SK-N-SH treated with all-trans-retinoic acid at 6 μM for 48 hours (cell line): ENCODE data around the gene MYL3.

Experiments
- BACH2 ChIP-seq: fragments of 250-450 bp; sonication (Bioruptor Pico); IDR thresholded peaks from 2 replicates; pipeline ENCODE4 v1.9.0; 2021; ENCODE audit warnings: mild to moderate bottlenecking, borderline replicate concordance
- CREB5 ChIP-seq: fragments of 250-450 bp; sonication (Bioruptor Pico); IDR thresholded peaks from 2 replicates; pipeline ENCODE4 v1.5.1; 2020; ENCODE audit warnings: low read depth, mild to moderate bottlenecking, moderate library complexity
- ESRRG ChIP-seq: fragments of 250-450 bp; sonication (Bioruptor Pico); IDR thresholded peaks from 2 replicates; pipeline ENCODE4 v1.6.1; 2021; ENCODE audit warnings: mild to moderate bottlenecking
- ISL1 ChIP-seq: fragments of 250-450 bp; sonication (Bioruptor Pico); IDR thresholded peaks from 2 replicates; pipeline ENCODE4 v2.1.2; 2022; ENCODE audit warnings: mild to moderate bottlenecking, moderate library complexity
- RARB ChIP-seq: fragments of 250-450 bp; sonication (Bioruptor Pico); IDR thresholded peaks from 2 replicates; pipeline ENCODE4 v1.8.0; 2021; ENCODE audit warnings: mild to moderate bottlenecking, moderate library complexity
- SNAI2 ChIP-seq: fragments of 250-450 bp; sonication (Bioruptor Pico); IDR thresholded peaks from 2 replicates; pipeline ENCODE4 v1.5.0; 2020; ENCODE audit warnings: mild to moderate bottlenecking, moderate library complexity
- TOX ChIP-seq: fragments of 250-450 bp; sonication (Bioruptor Pico); IDR thresholded peaks from 2 replicates; pipeline ENCODE4 v1.8.0; 2021; ENCODE audit warnings: mild to moderate bottlenecking, moderate library complexity, borderline replicate concordance
- ZC3H10 ChIP-seq: fragments of 250-450 bp; sonication (Bioruptor Pico); IDR thresholded peaks from 2 replicates; pipeline ENCODE4 v1.5.1; 2021; ENCODE audit warnings: mild to moderate bottlenecking, moderate library complexity
- ZFP30 ChIP-seq: fragments of 450-650 bp; formaldehyde crosslinking; IDR thresholded peaks from 2 replicates; pipeline ENCODE4 v1.5.0; 2022; ENCODE audit warnings: mild to moderate bottlenecking, moderate library complexity
- ZNF565 ChIP-seq: fragments of 450-650 bp; formaldehyde crosslinking; conservative IDR thresholded peaks from 2 replicates; pipeline ENCODE4 v1.5.0; 2020; ENCODE audit warnings: low read depth, mild to moderate bottlenecking, moderate library complexity
- TF ChIP-seq, protein P1 (sequence below): fragments of 250-450 bp; sonication (Bioruptor Pico); IDR thresholded peaks from 2 replicates; pipeline ENCODE4 v1.5.0; 2020; ENCODE audit warnings: mild to moderate bottlenecking, moderate library complexity
- TF ChIP-seq, protein P2 (sequence below): fragments of 250-450 bp; sonication (Bioruptor Pico); IDR thresholded peaks from 2 replicates; pipeline ENCODE4 v1.5.1; 2021; ENCODE audit warnings: mild to moderate bottlenecking, moderate library complexity

DNA sequence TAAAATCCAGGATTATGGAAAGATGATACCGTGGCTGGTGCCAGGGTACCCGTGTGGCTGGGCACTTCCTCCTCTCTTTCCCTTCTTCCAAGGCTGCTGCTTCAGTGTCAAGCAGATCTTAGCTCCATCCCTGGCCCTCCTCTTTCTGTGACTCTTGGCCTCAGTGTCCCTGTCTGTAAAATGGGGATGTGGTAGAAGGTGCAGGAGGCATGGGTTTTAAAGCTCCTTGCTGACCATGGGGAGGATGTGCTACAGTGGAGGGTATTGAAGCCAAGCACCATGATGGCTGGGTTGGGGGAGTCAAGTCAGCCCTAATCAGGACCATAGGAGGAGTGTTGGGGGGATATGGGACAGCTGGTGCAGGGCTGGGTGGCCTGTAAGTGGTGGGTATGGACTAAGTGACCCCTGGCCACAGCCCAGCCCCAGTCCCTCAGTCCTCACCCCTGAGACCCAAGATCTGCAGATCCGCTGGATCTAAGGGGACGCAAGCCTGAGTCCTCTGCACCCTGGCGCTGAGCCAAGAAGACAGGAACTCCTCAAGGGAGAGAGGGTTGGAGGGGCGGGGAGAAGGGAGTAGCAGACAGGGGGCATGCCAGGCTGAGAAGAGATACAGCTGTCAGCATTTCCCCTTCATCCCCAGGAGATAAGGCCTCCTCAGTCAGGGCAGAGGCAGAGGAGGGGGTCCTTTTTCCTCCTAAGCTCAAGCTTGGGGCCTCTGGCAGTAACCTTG, 26.3 kb upstream of the MYL3 start:
- TF ChIP-seq TOX (no peak), ZC3H10 (CRISPR knock-in tag) (no peak), ZFP30 (no peak), RARB (CRISPR knock-in tag) (no peak), CREB5 (no peak), BACH2 (CRISPR knock-in tag) (no peak), ISL1 (no peak), ESRRG (CRISPR knock-in tag) (no peak), ZNF565 (CRISPR knock-in tag) (no peak), SNAI2 (CRISPR knock-in tag) (no peak)
- TF ChIP-seq, protein P1, sequence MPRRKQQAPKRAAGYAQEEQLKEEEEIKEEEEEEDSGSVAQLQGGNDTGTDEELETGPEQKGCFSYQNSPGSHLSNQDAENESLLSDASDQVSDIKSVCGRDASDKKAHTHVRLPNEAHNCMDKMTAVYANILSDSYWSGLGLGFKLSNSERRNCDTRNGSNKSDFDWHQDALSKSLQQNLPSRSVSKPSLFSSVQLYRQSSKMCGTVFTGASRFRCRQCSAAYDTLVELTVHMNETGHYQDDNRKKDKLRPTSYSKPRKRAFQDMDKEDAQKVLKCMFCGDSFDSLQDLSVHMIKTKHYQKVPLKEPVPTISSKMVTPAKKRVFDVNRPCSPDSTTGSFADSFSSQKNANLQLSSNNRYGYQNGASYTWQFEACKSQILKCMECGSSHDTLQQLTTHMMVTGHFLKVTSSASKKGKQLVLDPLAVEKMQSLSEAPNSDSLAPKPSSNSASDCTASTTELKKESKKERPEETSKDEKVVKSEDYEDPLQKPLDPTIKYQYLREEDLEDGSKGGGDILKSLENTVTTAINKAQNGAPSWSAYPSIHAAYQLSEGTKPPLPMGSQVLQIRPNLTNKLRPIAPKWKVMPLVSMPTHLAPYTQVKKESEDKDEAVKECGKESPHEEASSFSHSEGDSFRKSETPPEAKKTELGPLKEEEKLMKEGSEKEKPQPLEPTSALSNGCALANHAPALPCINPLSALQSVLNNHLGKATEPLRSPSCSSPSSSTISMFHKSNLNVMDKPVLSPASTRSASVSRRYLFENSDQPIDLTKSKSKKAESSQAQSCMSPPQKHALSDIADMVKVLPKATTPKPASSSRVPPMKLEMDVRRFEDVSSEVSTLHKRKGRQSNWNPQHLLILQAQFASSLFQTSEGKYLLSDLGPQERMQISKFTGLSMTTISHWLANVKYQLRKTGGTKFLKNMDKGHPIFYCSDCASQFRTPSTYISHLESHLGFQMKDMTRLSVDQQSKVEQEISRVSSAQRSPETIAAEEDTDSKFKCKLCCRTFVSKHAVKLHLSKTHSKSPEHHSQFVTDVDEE (CRISPR knock-in tag), result no peak
- TF ChIP-seq, protein P2, sequence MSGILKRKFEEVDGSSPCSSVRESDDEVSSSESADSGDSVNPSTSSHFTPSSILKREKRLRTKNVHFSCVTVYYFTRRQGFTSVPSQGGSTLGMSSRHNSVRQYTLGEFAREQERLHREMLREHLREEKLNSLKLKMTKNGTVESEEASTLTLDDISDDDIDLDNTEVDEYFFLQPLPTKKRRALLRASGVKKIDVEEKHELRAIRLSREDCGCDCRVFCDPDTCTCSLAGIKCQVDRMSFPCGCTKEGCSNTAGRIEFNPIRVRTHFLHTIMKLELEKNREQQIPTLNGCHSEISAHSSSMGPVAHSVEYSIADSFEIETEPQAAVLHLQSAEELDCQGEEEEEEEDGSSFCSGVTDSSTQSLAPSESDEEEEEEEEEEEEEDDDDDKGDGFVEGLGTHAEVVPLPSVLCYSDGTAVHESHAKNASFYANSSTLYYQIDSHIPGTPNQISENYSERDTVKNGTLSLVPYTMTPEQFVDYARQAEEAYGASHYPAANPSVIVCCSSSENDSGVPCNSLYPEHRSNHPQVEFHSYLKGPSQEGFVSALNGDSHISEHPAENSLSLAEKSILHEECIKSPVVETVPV, result no peak
